ENCODE data around the gene TBC1D1. TPM values are rescaled to one million over a fixed set of nuclear protein-coding genes. Genes with fewer than 3 reads are reported as not detected.

TBC1D1 gene
- total RNA-seq, 1 donor from 2014 or later, result 92.7 TPM

DNA sequence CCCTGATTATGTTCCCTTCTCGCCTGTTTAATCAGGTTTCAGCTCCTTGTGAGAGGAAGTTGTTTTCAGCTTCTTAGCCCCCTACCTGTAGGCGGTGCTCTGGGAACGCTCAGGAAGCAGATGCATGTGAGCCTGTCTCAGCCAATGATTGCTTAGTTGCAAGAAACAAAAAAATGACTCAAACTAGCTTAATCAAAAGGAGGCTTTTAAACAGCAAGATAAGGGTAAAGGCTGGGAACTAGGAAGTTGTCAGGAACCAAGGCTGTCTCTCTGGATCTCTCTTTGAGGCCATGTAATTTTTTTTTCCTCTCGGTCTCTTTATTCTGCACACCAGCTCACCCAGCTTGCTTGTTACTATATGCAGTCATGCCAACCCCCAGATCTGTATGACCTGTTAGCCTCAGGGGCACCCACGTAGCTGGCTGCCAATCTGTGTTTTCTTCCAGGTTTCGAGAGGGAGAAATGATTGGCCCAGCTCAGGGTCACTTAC is 178.4 kb downstream of the TBC1D1 start:
- TF ChIP-seq, protein P1, sequence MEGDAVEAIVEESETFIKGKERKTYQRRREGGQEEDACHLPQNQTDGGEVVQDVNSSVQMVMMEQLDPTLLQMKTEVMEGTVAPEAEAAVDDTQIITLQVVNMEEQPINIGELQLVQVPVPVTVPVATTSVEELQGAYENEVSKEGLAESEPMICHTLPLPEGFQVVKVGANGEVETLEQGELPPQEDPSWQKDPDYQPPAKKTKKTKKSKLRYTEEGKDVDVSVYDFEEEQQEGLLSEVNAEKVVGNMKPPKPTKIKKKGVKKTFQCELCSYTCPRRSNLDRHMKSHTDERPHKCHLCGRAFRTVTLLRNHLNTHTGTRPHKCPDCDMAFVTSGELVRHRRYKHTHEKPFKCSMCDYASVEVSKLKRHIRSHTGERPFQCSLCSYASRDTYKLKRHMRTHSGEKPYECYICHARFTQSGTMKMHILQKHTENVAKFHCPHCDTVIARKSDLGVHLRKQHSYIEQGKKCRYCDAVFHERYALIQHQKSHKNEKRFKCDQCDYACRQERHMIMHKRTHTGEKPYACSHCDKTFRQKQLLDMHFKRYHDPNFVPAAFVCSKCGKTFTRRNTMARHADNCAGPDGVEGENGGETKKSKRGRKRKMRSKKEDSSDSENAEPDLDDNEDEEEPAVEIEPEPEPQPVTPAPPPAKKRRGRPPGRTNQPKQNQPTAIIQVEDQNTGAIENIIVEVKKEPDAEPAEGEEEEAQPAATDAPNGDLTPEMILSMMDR (IDR thresholded peaks at IDR 0.05), result peak; percentile 45
- H3K9me3 Mint-ChIP-seq (ENCODE audit: low read depth), result no peaks in the 10 kb centered on the region
- peaks cover 11% of the 10 kb centered on the region for H3K36me3 Mint-ChIP-seq (ENCODE audit: low read depth)
- DNase-seq (ENCODE audit: low spot score), result no peak
- H3K27ac Mint-ChIP-seq (ENCODE audit: unreplicated experiment), result no peak overlapping the region
- no peaks in the 10 kb centered on the region for H3K27me3 Mint-ChIP-seq (ENCODE audit: low read depth)
- no peak overlapping the region for H3K4me3 Mint-ChIP-seq (ENCODE audit: unreplicated experiment)
- H3K4me1 Mint-ChIP-seq (ENCODE audit: low read depth), result no peaks in the 10 kb centered on the region

DNA sequence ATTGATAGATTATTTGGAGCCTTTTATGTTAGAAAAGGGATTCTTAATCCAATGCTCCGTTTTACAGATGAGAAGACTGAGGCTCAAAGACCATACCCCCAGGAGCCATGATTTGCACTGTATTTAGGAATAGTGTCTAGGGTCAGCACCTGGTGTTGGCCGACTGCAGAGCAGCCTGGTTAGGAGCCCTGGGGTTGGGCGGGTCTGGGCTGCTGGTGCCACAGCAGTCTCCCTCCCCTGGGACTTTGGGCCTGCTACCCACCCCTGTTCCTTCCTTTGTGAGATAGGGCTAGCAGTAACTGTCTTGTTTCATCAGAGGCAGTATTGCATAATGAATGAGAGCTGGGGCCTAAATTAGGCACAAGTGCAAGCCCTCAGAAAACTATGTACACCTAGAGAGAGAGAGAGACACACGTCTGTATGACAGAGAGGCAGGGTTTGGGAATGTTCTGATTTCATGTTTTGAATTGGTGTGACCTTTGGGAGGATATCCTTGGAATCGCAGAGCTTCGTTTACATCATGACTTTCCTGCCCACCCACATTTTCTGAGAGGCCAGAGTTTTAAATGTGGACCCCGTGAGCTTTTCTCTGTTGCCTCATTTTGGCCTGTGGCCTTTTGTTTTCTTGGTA is 181.0 kb downstream of the TBC1D1 start:
- no peak overlapping the region for H3K27ac Mint-ChIP-seq (ENCODE audit: unreplicated experiment)
- TF ChIP-seq, protein P1 (IDR thresholded peaks at IDR 0.05), result peak; percentile 13
- no peak for DNase-seq (ENCODE audit: low spot score)
- H3K4me3 Mint-ChIP-seq (ENCODE audit: unreplicated experiment), result no peak overlapping the region
- peaks cover 11% of the 10 kb centered on the region for H3K36me3 Mint-ChIP-seq (ENCODE audit: low read depth)
- no peaks in the 10 kb centered on the region for H3K27me3 Mint-ChIP-seq (ENCODE audit: low read depth)
- no peaks in the 10 kb centered on the region for H3K9me3 Mint-ChIP-seq (ENCODE audit: low read depth)
- peaks cover 5% of the 10 kb centered on the region for H3K4me1 Mint-ChIP-seq (ENCODE audit: low read depth)

DNA sequence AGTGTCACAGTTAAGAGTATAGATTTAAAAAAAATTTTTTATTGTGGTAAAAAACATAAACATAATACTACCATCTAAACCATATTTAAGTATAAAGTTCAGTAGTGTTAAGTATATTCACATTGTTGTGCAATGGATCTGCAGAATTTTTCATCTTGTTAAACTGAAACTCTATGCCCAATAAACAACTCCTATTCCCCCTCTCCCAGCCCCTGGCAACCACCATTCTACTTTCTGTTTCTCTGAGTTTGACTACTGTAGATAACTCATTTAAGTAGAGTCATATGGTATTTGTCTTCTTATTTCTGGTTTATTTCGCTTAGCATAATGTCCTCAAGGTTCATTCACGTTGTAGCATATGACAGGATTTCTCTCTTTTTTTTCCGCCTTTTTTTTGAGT is 181.7 kb downstream of the TBC1D1 start:
- no peak for DNase-seq (ENCODE audit: low spot score)
- Mint-ChIP-seq H3K4me3 (ENCODE audit: unreplicated experiment) (no peak overlapping the region), H3K9me3 (ENCODE audit: low read depth) (no peaks in the 10 kb centered on the region), H3K4me1 (ENCODE audit: low read depth) (peaks cover 5% of the 10 kb centered on the region), H3K36me3 (ENCODE audit: low read depth) (peaks cover 10% of the 10 kb centered on the region), H3K27me3 (ENCODE audit: low read depth) (no peaks in the 10 kb centered on the region), H3K27ac (ENCODE audit: unreplicated experiment) (no peak overlapping the region)
- TF ChIP-seq, protein P1 (IDR thresholded peaks at IDR 0.05), result no peak

DNA sequence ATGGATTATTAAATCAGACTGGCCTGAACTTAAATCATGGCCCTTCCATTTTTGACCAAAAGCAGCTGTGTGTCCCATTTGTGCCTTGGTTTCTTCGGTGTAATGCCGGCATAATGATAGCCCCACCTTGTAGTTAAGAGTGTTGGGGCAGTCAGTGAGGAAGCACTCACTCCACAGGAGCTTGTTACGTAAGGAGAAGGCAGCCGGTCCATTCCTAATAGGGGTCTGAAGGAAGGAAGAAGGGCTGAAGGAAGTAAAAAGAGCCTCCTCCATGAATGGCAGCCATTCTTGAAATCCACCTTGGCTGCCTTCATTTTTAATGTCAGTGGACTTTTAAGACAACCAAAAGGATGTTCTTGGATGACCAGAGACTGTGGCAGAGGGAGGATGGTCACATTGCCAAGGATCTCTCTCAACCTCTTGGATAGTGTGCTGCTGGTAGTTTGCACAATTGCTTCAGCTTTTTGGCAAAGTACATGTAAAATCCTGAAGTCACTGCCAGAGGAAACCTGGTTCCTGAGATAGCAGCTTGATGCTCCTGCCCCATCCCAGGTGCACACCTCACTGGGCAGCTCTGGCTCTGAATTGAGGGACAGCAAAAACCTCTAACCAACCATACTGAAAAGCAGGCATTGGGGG is 182.8 kb downstream of the TBC1D1 start:
- H3K27me3 Mint-ChIP-seq (ENCODE audit: low read depth), result no peaks in the 10 kb centered on the region
- no peak overlapping the region for H3K4me3 Mint-ChIP-seq (ENCODE audit: unreplicated experiment)
- no peak overlapping the region for H3K27ac Mint-ChIP-seq (ENCODE audit: unreplicated experiment)
- peaks cover 5% of the 10 kb centered on the region for H3K36me3 Mint-ChIP-seq (ENCODE audit: low read depth)
- TF ChIP-seq, protein P1 (IDR thresholded peaks at IDR 0.05), result no peak
- no peaks in the 10 kb centered on the region for H3K9me3 Mint-ChIP-seq (ENCODE audit: low read depth)
- peaks cover 16% of the 10 kb centered on the region for H3K4me1 Mint-ChIP-seq (ENCODE audit: low read depth)
- no peak for DNase-seq (ENCODE audit: low spot score)

DNA sequence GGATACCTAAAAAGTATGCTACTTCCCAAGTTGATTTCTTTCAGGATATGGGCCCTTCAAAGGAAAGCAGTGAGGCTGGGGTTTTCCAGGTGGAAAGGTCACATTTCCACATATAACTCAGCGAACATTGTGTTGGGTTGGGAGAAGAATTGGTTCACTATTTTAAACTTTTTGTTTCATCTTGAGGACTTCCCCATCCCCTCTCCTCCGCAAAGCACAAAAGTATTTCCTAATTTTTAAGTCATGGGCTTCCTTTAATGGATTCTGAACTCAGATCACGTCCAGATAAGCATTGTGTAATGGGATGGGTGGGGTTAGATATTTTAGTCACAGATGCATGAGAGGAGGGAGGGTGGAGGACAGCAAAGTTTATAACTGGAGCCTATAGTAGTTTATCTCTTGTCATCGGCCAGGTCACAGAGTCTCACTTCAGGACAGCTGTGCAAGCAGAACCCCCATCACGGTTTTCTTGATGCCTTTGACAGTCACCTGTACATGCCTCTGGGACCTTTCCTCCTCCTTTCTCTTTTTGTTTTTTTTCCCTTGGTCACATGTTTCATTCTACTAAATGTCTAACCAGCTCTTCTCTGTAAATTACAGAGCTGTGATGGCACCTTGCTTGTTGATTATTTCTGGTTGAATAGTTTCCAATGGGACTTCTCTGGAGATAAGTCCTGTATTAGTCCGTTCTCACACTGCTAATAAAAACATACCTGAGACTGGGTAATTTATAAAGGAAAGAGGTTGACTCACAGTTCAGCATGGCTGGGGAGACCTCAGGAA is 184.7 kb downstream of the TBC1D1 start:
- TF ChIP-seq, protein P1 (IDR thresholded peaks at IDR 0.05), result no peak
- Mint-ChIP-seq H3K27me3 (ENCODE audit: low read depth) (no peaks in the 10 kb centered on the region), H3K4me1 (ENCODE audit: low read depth) (peaks cover 31% of the 10 kb centered on the region), H3K27ac (ENCODE audit: unreplicated experiment) (no peak overlapping the region), H3K36me3 (ENCODE audit: low read depth) (peaks cover 5% of the 10 kb centered on the region), H3K4me3 (ENCODE audit: unreplicated experiment) (no peak overlapping the region), H3K9me3 (ENCODE audit: low read depth) (peaks cover 2% of the 10 kb centered on the region)
- DNase-seq (ENCODE audit: low spot score), result no peak
